Amniotic stem cell (primary cell): ENCODE results near the gene PFKFB3.
"Not testable (repeated sequence)": the region's sequence is repeated elsewhere in the genome, so short reads cannot be mapped to it uniquely, and the experiment has no call there.

Source experiments
- DNase-seq: peaks from one replicate; lab custom pipeline; 2025; lab: John Stamatoyannopoulos, UW

The PFKFB3 gene

DNA sequence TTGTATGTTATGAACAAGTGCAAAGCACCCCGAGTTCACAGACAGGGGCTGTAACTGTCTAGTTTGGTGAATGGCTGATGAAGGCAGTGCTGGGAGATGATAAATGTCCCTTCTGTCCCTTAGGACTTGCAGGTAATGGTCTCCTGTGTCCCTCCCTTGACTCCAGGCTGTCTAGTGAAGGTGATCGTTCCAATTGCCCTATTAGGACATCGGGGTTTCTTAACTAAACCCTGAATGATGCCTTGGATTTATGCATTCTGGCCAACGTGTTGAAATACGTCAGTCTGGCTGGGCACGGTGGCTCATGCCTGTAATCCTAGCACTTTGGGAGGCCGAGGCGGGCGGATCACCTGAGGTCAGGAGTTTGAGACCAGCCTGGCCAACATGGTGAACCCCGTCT is 69.4 kb downstream of the PFKFB3 start:
- DNase-seq, result no peak

- DNase-seq, result no peak
Observed at GRCh38 chr10:6273351-6273750, 70.6 kb downstream of the PFKFB3 start.

DNA sequence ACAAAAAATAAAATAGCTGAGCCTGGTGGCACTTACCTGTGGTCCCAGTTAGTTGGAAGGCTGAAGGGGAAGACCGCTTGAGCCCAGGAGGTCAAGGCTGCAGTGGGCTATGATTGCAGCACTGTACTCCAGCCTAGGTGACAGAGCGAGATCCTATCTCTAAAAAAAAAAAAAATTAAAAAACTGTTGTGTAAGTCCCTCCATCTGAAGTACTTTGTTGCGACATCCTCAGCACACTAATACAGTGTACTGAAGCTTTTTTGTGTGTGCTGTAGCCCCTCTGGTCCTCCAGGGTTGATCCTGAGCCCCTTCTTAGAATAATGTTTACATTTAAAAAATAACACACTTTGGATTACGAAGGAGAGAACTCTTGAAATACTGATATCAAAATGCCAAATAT is 71.3 kb downstream of the PFKFB3 start:
- DNase-seq, result no peak

DNA sequence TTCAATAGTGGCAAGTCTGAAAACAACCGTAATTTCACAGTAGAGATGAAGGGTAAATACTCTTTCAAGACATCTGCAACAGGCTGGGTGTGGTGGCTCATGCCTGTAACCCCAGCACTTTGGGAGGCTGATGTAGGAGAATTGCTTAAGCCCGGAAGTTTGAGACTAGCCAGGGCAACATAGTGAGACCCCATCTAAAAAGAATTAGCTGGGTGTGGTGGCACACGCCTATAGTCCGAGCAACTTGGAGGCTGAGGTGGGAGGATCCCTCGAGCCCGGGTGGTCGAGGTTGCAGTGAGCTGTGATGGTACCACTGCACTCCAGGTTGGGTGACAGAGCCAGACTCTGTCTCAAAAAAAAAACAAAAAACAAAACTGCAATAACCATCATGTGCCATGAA is 71.8 kb downstream of the PFKFB3 start:
- DNase-seq, result no peak

GRCh38 chr10:6275022-6275997 is 72.6 kb downstream of the PFKFB3 start:
- peak; percentile 93 for DNase-seq

- DNase-seq, result no peak
Observed at GRCh38 chr10:6276356-6276755, 73.6 kb downstream of the PFKFB3 start.

GRCh38 chr10:6278519-6279120 is 75.9 kb downstream of the PFKFB3 start:
- no peak for DNase-seq

DNA sequence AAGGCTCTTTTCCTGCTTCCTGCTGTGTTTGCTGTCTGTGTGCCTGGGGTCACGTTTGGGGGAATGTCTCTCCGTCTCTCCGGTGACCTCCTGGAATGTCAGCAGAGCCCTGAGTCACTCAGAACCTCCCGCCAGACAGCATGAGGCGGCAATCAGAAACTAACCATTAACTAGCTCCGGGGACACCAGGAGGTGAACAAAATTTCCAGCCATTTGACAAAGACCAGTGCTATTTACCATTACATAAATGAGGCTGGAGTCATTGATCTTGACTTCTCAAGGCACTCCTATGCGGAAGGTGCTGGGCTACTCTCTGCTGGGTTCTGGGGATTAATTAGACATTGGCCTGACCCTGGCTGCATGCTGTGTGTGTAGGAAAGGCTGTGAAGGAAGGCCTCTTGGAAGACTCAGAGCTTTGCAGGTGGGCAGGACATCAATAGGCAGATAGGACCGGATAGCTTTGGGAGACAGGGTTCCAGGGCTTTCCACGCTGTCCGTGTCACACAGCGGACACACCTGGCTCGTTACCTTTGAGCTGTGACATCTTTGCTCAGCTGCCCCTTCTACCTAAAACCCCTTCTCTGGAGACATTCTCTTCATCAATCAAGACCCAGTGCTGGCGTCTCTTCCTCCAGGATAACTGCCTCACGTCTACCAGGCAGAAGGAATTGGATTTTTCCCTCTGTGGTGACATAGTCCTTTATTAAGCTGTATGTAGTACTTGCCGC is 77.0 kb downstream of the PFKFB3 start:
- peak; percentile 7 for DNase-seq

DNA sequence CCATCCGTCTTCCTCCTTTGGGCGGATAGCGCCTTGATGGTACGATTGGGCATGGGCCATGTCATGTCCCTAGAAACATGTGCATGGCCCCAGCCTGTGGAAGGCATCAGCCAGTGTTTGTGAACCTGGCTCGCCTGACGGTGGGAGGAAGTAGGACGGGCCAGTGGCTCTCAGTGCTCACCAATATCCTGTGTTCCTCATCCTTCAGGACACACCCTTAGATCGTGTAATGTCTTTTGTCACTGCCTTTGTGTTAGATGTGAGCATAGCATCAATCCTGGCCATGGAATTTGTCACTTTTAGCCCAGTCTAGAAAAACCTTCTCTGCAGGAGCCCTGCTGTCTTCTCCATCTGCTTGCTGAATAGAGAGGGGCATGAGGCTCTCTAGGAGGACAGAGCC is 77.6 kb downstream of the PFKFB3 start:
- DNase-seq, result no peak

- DNase-seq, result no peak
Observed at GRCh38 chr10:6282454-6282958, 79.8 kb downstream of the PFKFB3 start.

DNA sequence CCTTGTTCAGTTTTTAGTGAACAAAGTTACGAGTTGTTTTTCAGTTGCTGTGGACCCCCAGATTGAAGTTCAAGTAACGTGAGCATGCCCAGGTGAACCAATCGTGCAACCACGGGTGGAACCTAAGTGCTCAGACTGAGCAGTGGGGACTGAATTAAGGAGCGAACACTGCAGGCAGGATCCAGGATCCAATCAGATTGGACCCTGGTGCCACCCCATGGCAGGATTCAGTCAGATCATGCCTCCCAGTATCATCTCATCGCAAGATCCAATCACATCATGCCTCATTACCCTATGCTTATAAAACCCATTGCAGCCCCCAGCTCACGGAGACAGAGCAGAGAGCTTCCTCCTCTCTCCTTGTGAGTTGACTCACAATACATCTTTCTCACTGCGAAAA is 80.9 kb downstream of the PFKFB3 start:
- DNase-seq, result no peak

DNA sequence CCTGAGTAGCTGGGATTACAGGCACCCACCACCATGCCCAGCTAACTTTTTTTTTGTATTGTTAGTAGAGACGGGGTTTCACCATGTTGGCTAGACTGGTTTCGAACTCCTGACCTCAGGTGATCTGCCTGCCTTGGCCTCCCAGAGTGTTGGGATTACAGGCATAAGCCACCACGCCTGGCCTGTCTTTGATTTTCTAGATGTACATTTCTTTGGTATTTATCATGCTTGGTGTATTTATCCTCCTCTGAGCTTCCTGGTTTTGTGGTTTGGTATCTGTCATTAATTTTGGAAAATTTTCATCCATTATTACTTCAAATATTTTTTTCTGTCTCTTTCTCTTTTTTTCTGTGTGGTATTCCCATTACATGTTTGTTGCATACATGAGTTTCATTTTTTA is 87.9 kb downstream of the PFKFB3 start:
- not testable (repeated sequence) for DNase-seq

- DNase-seq, result no peak
Observed at GRCh38 chr10:6292741-6293151, 90.0 kb downstream of the PFKFB3 start.

- not testable (repeated sequence) for DNase-seq
Observed at GRCh38 chr10:6296425-6296824, 93.7 kb downstream of the PFKFB3 start.

DNA sequence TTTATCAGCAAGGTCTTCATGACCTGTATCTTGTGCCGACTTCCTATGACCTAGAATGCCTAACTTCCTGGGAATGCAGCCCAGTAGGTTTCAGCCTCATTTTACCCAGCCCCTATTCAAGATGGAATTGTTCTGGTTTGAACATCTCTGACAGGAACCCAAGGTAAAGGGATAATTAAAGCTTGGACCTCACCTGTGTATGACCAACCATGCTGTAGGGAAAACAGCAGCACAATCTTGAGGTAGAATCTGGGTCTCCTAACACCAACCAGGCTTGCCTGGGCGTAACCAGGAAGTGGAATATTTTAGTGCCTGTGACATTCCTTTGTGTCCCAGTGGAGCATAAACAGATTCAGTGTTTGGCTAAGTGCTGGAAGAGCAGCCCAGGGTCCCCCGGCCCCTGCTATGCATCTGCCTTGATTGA is 94.1 kb downstream of the PFKFB3 start:
- DNase-seq, result no peak

- no peak for DNase-seq
Observed at GRCh38 chr10:6297522-6297921, 94.8 kb downstream of the PFKFB3 start.

DNA sequence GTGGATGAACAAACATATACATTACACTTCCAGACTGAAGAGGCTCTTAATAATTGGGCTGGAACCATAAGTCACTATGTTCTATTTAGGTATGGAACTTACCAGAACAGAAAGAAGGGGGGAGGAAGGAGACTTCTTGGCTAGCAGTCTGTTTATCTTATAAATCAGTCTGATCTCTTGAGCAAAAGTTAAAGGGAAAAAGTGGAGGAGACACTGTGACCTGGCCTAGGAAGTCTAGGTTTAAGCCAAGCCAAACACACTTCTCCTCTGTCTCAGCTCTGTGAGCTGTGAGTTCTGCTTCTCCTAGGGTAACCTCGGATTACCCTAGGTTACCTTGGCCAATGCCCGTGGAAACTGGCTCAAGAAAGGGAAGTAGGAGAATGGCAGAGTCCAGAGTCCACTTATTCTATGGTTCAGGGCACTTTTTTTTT is 95.2 kb downstream of the PFKFB3 start:
- DNase-seq, result no peak

DNA sequence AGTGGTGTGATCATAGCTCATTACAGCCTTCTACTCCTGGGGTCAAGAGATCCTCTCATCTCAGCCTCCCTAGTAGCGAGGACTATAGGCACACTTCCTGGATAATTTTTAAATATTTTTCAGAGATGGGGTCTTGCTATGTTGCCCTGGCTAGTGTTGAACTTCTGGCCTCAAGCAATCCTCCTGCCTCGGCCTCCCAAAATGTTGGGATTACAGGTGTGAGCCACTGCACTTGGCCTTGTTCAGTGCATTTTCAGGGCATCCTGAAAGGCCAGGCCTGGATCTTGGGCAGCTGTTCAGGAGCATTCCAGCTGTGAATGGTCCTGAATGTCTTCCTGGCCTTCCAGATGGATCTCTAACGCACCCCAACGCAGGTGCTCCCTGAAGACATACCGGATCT is 95.7 kb downstream of the PFKFB3 start:
- no peak for DNase-seq

- DNase-seq, result no peak
Observed at GRCh38 chr10:6299234-6299633, 96.5 kb downstream of the PFKFB3 start.

- DNase-seq, result no peak
Observed at GRCh38 chr10:6299743-6300105, 97.0 kb downstream of the PFKFB3 start.

DNA sequence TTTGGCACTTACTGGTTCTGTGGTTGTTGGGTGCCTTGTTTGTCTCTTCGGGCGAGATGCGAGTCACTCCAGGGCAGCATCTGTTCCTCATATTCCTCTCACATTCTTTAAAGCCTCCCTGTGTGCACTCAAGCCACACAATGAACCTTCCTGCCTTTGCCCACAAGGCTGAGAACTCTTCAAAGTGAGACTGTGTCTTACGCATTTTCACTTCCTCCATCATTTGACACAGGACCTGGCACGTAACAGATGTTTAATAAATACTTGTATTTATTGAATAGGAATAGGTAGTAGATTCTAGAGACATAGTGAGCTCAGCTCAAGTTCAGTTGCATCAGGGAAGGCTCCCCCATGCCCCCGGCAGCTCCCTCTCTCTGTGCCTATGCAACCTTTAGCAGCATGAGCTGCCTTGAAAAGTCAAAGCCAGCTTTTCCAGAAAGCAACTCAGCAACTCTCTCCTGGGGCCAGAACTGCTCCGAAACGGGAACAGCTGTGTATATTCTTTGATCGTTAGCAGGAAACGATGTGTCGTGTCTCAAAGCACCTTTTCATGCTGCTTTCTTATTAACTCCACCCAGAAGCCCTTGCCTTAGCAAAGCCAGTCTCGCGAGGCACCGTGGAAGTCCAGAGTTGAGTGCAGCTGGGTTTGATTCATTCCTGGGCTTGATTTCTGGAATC is 97.5 kb downstream of the PFKFB3 start:
- DNase-seq, result no peak
